IMR-90 (cell line): ENCODE measurements around the gene UBXN11. TPM values are rescaled to one million over a fixed set of nuclear protein-coding genes. Genes with fewer than 3 reads are reported as not detected.

ENCODE experiments used
- ATAC-seq: fragments of 200-7000 bp; cut with Tn5 transposase; 2 replicates; pipeline ENCODE4 v1.9.1; 2020; ENCODE audit warnings: low read depth, mild to moderate bottlenecking, moderate library complexity
- BruUV-seq: library from RNA; stranded (reverse); fragments of 400-500 nt; replicated peaks from 2 replicates; lab custom pipeline; 2021; lab: Mats Ljungman, UMichigan
- CTCF ChIA-PET: fragments of 300-600 bp; formaldehyde crosslinking; extraction: SDS; loops from one replicate; lab custom pipeline; 2021; ENCODE audit warnings: antibody characterized with exemption; lab: Yijun Ruan, JAX
- POLR2A ChIA-PET: fragments of 300-600 bp; sonication (Branson Sonifier 250); formaldehyde crosslinking; loops from one replicate; lab custom pipeline; 2022; ENCODE audit warnings: antibody characterized with exemption; ENCODE audit not compliant: unreplicated experiment; lab: Charles Lee
- DNase-seq: peaks from one replicate; pipeline ENCODE4 v3.0.0; 2013
- H2AFZ ChIP-seq: replicated peaks from 2 replicates; pipeline ENCODE3; 2013; ENCODE audit warnings: low read length, mild to moderate bottlenecking; ENCODE audit not compliant: poor library complexity
- H2AK5ac ChIP-seq: 2 replicates; pipeline ENCODE4 v1.6.1; 2013; ENCODE audit warnings: low read depth, low read length, inconsistent platforms
- H2AK9ac ChIP-seq: replicated peaks from 2 replicates; pipeline ENCODE3; 2013; ENCODE audit warnings: mild to moderate bottlenecking, low read depth, low read length, moderate library complexity; ENCODE audit not compliant: poor library complexity
- H2BK120ac ChIP-seq: 2 replicates; pipeline ENCODE4 v1.6.1; 2013; ENCODE audit warnings: low read depth, low read length, inconsistent platforms
- H2BK15ac ChIP-seq: 3 replicates; pipeline ENCODE4 v1.6.1; 2013; ENCODE audit warnings: low read depth, low read length, inconsistent platforms
- H2BK20ac ChIP-seq: 2 replicates; pipeline ENCODE4 v1.6.1; 2013; ENCODE audit warnings: low read depth, mild to moderate bottlenecking, inconsistent platforms, low read length, moderate library complexity
- H2BK5ac ChIP-seq: 2 replicates; pipeline ENCODE4 v1.6.1; 2013; ENCODE audit warnings: mild to moderate bottlenecking, low read depth, low read length, inconsistent platforms; ENCODE audit not compliant: poor library complexity, severe bottlenecking
- H3K14ac ChIP-seq: replicated peaks from 2 replicates; pipeline ENCODE4 v1.6.1; 2013; ENCODE audit warnings: low read depth, low read length, inconsistent platforms
- H3K18ac ChIP-seq: 2 replicates; pipeline ENCODE4 v1.6.1; 2013; ENCODE audit warnings: low read depth, low read length, control low read depth
- H3K23ac ChIP-seq: 2 replicates; pipeline ENCODE4 v1.6.1; 2013; ENCODE audit warnings: low read depth, low read length, inconsistent platforms
- H3K27ac ChIP-seq: 2 replicates; pipeline ENCODE4 v1.5.1; 2013; ENCODE audit warnings: mild to moderate bottlenecking, control low read depth, low read length; ENCODE audit not compliant: insufficient read depth
- H3K27me3 ChIP-seq: 2 replicates; pipeline ENCODE4 v1.6.1; 2013; ENCODE audit warnings: low read length; ENCODE audit not compliant: control insufficient read depth, insufficient read depth
- H3K36me3 ChIP-seq: 2 replicates; pipeline ENCODE4 v1.6.1; 2013; ENCODE audit warnings: low read length, mixed read lengths; ENCODE audit not compliant: control insufficient read depth, insufficient read depth
- H3K4ac ChIP-seq: 2 replicates; pipeline ENCODE4 v1.6.1; 2013; ENCODE audit warnings: low read depth, low read length, inconsistent platforms
- H3K4me1 ChIP-seq: 2 replicates; pipeline ENCODE4 v1.6.1; 2013; ENCODE audit warnings: low read length, mixed read lengths; ENCODE audit not compliant: control insufficient read depth, insufficient read depth
- H3K4me2 ChIP-seq: 2 replicates; pipeline ENCODE4 v1.6.1; 2013; ENCODE audit warnings: low read depth, mild to moderate bottlenecking, control low read depth, low read length, moderate library complexity
- H3K4me3 ChIP-seq: 2 replicates; pipeline ENCODE4 v1.5.1; 2013; ENCODE audit warnings: low read depth, mild to moderate bottlenecking, control low read depth, low read length, moderate library complexity; ENCODE audit not compliant: insufficient read depth
- H3K56ac ChIP-seq: 2 replicates; pipeline ENCODE4 v1.6.1; 2013; ENCODE audit warnings: low read length, inconsistent platforms; ENCODE audit not compliant: insufficient read depth; ENCODE audit errors: extremely low read depth
- H3K79me1 ChIP-seq, 2 experiments: 2 replicates each; pipeline ENCODE4 v1.6.1; 2013; ENCODE audit warnings: low read length in 2 of 2, inconsistent platforms in 1 of 2, low read depth in 1 of 2
- H3K9ac ChIP-seq: 2 replicates; pipeline ENCODE4 v1.6.1; 2013; ENCODE audit warnings: low read depth, low read length, control low read depth
- H3K9me1 ChIP-seq: 2 replicates; pipeline ENCODE4 v1.6.1; 2013; ENCODE audit warnings: low read length, inconsistent platforms; ENCODE audit not compliant: insufficient read depth
- H3K9me3 ChIP-seq: 2 replicates; pipeline ENCODE4 v1.6.1; 2013; ENCODE audit warnings: low read length; ENCODE audit not compliant: control insufficient read depth, insufficient read depth
- H4K20me1 ChIP-seq: 2 replicates; pipeline ENCODE4 v1.6.1; 2013; ENCODE audit warnings: low read length, inconsistent platforms; ENCODE audit not compliant: insufficient read depth
- H4K5ac ChIP-seq: 2 replicates; pipeline ENCODE4 v1.6.1; 2013; ENCODE audit warnings: mild to moderate bottlenecking, low read depth, low read length, control low read depth
- H4K8ac ChIP-seq, 2 experiments: 2 replicates each; pipeline ENCODE4 v1.6.1; 2013; ENCODE audit warnings: low read depth in 2 of 2, low read length in 2 of 2, control low read depth in 1 of 2, inconsistent platforms in 1 of 2
- H4K91ac ChIP-seq: 2 replicates; pipeline ENCODE4 v1.6.1; 2013; ENCODE audit warnings: low read depth, low read length, inconsistent platforms; ENCODE audit not compliant: insufficient read depth
- BHLHE40 ChIP-seq: fragments of 150-350 bp; IDR thresholded peaks from 2 replicates; pipeline ENCODE4 v1.6.1; 2016; ENCODE audit warnings: mild to moderate bottlenecking, low read depth, low read length
- CEBPB ChIP-seq: IDR thresholded peaks from 2 replicates; pipeline ENCODE4 v1.6.1; 2012; ENCODE audit warnings: low read depth, low read length, improper control_type of control experiment
- CTCF ChIP-seq: conservative IDR thresholded peaks from 2 replicates; pipeline ENCODE4 v1.5.1; 2012; ENCODE audit warnings: mild to moderate bottlenecking, low read depth, low read length, improper control_type of control experiment
- MXI1 ChIP-seq: IDR thresholded peaks from 2 replicates; pipeline ENCODE4 v1.6.1; 2012; ENCODE audit warnings: low read depth, mild to moderate bottlenecking, low read length, moderate library complexity, borderline replicate concordance
- NFE2L2 ChIP-seq: fragments of 150-350 bp; IDR thresholded peaks from 2 replicates; pipeline ENCODE4 v1.6.1; 2016; ENCODE audit warnings: low read depth, mild to moderate bottlenecking, low read length
- RAD21 ChIP-seq: IDR thresholded peaks from 2 replicates; pipeline ENCODE4 v1.6.1; 2012; ENCODE audit warnings: low read length, improper control_type of control experiment
- SMC3 ChIP-seq: fragments of 150-350 bp; IDR thresholded peaks from 2 replicates; pipeline ENCODE4 v1.6.1; 2016; ENCODE audit warnings: low read depth, mild to moderate bottlenecking, antibody characterized with exemption, low read length, moderate library complexity
- WGBS, 2 experiments: methylation state at CpG; one replicate each; pipeline versions ENCODE4 v1.1.5 to v1.1.7; 2013; ENCODE audit warnings: missing lambda C conversion rate in 2 of 2; ENCODE audit not compliant: insufficient read length in 1 of 2; ENCODE audit errors: extremely low coverage in 2 of 2; 5-methylcytosine and 5-hydroxymethylcytosine counted together
- dilution Hi-C: fragments of 300-500 bp; cut with HindIII; formaldehyde crosslinking; loops from one replicate; pipeline ENCODE4 v1.14.3; 2018; ENCODE audit warnings: low sequenced_read_pairs; ENCODE audit not compliant: unreplicated experiment
- in situ Hi-C: fragments of 300-500 bp; cut with MboI; formaldehyde crosslinking; loops from 3 replicates; pipeline ENCODE4 v1.14.3; 2019; ENCODE audit warnings: low sequenced_read_pairs, inconsistent platforms, mixed read lengths
- intact Hi-C: fragments of 100-400 bp; cut with micrococcal nuclease; formaldehyde crosslinking; loops from 2 replicates; pipeline ENCODE4 v1.10.0; 2022
- polyA plus RNA-seq, 3 experiments: library from polyadenylated mRNA; depleted of rRNA; stranded (reverse); fragments of >200 nt; gene quantifications; 2 replicates each; pipeline ENCODE4 v1.2.3, GENCODE V29; 2012; ENCODE audit warnings: low replicate concordance in 1 of 3
- total RNA-seq: library from RNA; depleted of rRNA; stranded (reverse); fragments of >200 nt; gene quantifications from 2 replicates; pipeline ENCODE4 v1.2.3, GENCODE V29; 2012
- TF ChIP-seq, protein P1 (sequence below): fragments of 150-350 bp; IDR thresholded peaks from 2 replicates; pipeline ENCODE4 v1.6.1; 2017; ENCODE audit warnings: mild to moderate bottlenecking, antibody characterized with exemption, low read length, low read depth
- TF ChIP-seq, protein P2 (sequence below): fragments of 150-350 bp; IDR thresholded peaks from 2 replicates; pipeline ENCODE4 v1.6.1; 2016; ENCODE audit warnings: low read depth, mild to moderate bottlenecking, low read length, moderate library complexity, borderline replicate concordance

Gene UBXN11
- total and polyA plus RNA-seq, 2 of the 4 experiments (the other 2 are of a cell fraction): 5.2 to 17.0 TPM

- dilution Hi-C loops (no loop called here), intact Hi-C loops (no loop called here), in situ Hi-C loops (no loop called here)
- H4K20me1 ChIP-seq: no peaks in the 10 kb centered on the region
- H4K8ac ChIP-seq: no peak overlapping the region
- DNase-seq (no peak), ATAC-seq (no peak)
- no peak overlapping the region for H2AFZ ChIP-seq
- H3K14ac ChIP-seq: no peak overlapping the region
- POLR2A ChIA-PET: no interaction called here
- H3K36me3 ChIP-seq: peaks cover 10% of the 10 kb centered on the region; the same call in 1 of the 2 replicates
- no peak overlapping the region for H2AK9ac ChIP-seq
- no peak overlapping the region for H2BK5ac ChIP-seq
- CTCF ChIA-PET: no interaction called here
- no peak overlapping the region for H3K27ac ChIP-seq
- no peak overlapping the region for H3K4ac ChIP-seq
- H3K9me1 ChIP-seq: no peaks in the 10 kb centered on the region
- WGBS, 2 experiments: no CpG with 5 or more reads among the region's 1 CpG
- no peak overlapping the region for H4K91ac ChIP-seq
- H3K18ac ChIP-seq: no peak overlapping the region
- no peak overlapping the region for H3K4me2 ChIP-seq
- H2BK20ac ChIP-seq: no peak overlapping the region
- no peak overlapping the region for H4K5ac ChIP-seq
- H3K79me1 ChIP-seq: peaks cover 3 to 7% of the 10 kb centered on the region in 2 experiments; a peak in 1 of 4 replicates
- no peak overlapping the region for H3K9ac ChIP-seq
- no peaks in the 10 kb centered on the region for H3K4me1 ChIP-seq
- H3K23ac ChIP-seq: no peak overlapping the region
- H3K56ac ChIP-seq: no peak overlapping the region
- no TSS peak for BruUV-seq
- H2BK15ac ChIP-seq: no peak overlapping the region
- TF ChIP-seq NFE2L2: no peak
- TF ChIP-seq, protein P1, sequence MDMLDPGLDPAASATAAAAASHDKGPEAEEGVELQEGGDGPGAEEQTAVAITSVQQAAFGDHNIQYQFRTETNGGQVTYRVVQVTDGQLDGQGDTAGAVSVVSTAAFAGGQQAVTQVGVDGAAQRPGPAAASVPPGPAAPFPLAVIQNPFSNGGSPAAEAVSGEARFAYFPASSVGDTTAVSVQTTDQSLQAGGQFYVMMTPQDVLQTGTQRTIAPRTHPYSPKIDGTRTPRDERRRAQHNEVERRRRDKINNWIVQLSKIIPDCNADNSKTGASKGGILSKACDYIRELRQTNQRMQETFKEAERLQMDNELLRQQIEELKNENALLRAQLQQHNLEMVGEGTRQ: no peak
- no peak for TF ChIP-seq CTCF
- TF ChIP-seq, protein P2, sequence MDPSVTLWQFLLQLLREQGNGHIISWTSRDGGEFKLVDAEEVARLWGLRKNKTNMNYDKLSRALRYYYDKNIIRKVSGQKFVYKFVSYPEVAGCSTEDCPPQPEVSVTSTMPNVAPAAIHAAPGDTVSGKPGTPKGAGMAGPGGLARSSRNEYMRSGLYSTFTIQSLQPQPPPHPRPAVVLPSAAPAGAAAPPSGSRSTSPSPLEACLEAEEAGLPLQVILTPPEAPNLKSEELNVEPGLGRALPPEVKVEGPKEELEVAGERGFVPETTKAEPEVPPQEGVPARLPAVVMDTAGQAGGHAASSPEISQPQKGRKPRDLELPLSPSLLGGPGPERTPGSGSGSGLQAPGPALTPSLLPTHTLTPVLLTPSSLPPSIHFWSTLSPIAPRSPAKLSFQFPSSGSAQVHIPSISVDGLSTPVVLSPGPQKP: no peak
- TF ChIP-seq RAD21: no peak
- no peak for TF ChIP-seq MXI1
- no peak for TF ChIP-seq BHLHE40
- TF ChIP-seq SMC3: no peak
- no peak for TF ChIP-seq CEBPB
- H3K27me3 ChIP-seq: no peaks in the 10 kb centered on the region
- peaks cover 5% of the 10 kb centered on the region for H3K9me3 ChIP-seq
- no peak overlapping the region for H2BK120ac ChIP-seq
- no peak overlapping the region for H3K4me3 ChIP-seq
- H2AK5ac ChIP-seq: no peak overlapping the region
Observed at GRCh38 chr1:26265405-26265804, 41.0 kb downstream of the UBXN11 start.
